B cell (primary cell): ENCODE data around the gene GPC3. TPM values are rescaled to one million over a fixed set of nuclear protein-coding genes. Genes with fewer than 3 reads are reported as not detected.

Experiments
- ATAC-seq: fragments of 200-7000 bp; cut with Tn5 transposase; one replicate; pipeline ENCODE4 v1.10.0; 2021; ENCODE audit warnings: low read depth, mild to moderate bottlenecking, moderate number of reproducible peaks, moderate library complexity
- CTCF ChIA-PET: fragments of 350-600 bp; sonication (Branson Sonifier 250); formaldehyde crosslinking; loops from one replicate; lab custom pipeline; 2021; ENCODE audit warnings: antibody characterized with exemption, inconsistent platforms; lab: Charles Lee
- POLR2A ChIA-PET: fragments of 350-600 bp; sonication (Branson Sonifier 250); formaldehyde crosslinking; loops from one replicate; lab custom pipeline; 2021; ENCODE audit warnings: antibody characterized with exemption; lab: Charles Lee
- DNase-seq: peaks from one replicate; pipeline ENCODE4 v3.0.0; 2013
- H2AFZ ChIP-seq: 2 replicates; pipeline ENCODE4 v1.6.1; 2012; ENCODE audit warnings: mild to moderate bottlenecking, low read depth, low read length; ENCODE audit not compliant: insufficient read depth, poor library complexity, severe bottlenecking
- H3K27ac ChIP-seq, 2 donors: 1 replicate in 1 of 2; 2 replicates in 1 of 2; pipeline ENCODE4 v1.5.1; 2012 to 2013; ENCODE audit warnings: low read length in 2 of 2, mild to moderate bottlenecking in 2 of 2, moderate library complexity in 1 of 2
- H3K27me3 ChIP-seq, 4 experiments: fragments of 200-600 bp in 1 of 4; sonication (generic) in 1 of 4; replicated peaks in 1 of 4; 1 replicate in 2 of 4; 2 replicates in 2 of 4; pipeline versions ENCODE4 v1.6.1 to v1.7.0; 2013 to 2016; ENCODE audit warnings: low read length in 3 of 4, mild to moderate bottlenecking in 2 of 4, mixed read lengths in 1 of 4, moderate library complexity in 1 of 4; ENCODE audit not compliant: insufficient read depth in 4 of 4, control insufficient read depth in 3 of 4; ENCODE audit errors: control extremely low read depth in 1 of 4
- H3K36me3 ChIP-seq, 2 experiments: replicated peaks in 1 of 2; 1 replicate in 1 of 2; 2 replicates in 1 of 2; pipeline versions ENCODE4 v1.6.1 to v1.7.1; 2013; ENCODE audit warnings: low read length in 1 of 2; ENCODE audit not compliant: insufficient read depth in 2 of 2, control insufficient read depth in 1 of 2; ENCODE audit errors: control extremely low read depth in 1 of 2, extremely low read depth in 1 of 2
- H3K4me1 ChIP-seq, 2 donors: fragments of 200-600 bp in 1 of 2; sonication (generic) in 1 of 2; 1 replicate in 1 of 2; 2 replicates in 1 of 2; pipeline versions ENCODE4 v1.5.1 to v1.6.1; 2013 to 2017; ENCODE audit warnings: low read length in 2 of 2; ENCODE audit not compliant: control insufficient read depth in 2 of 2, insufficient read depth in 2 of 2
- H3K4me2 ChIP-seq: replicated peaks from 2 replicates; pipeline ENCODE3; 2012; ENCODE audit warnings: mild to moderate bottlenecking, low read depth, low read length; ENCODE audit not compliant: poor library complexity, severe bottlenecking
- H3K4me3 ChIP-seq, 5 experiments: fragments of 200-600 bp in 1 of 5; sonication (generic) in 1 of 5; 1 replicate in 3 of 5; 2 replicates in 2 of 5; pipeline versions ENCODE4 v1.5.1 to v1.7.0; 2011 to 2016; ENCODE audit warnings: low read length in 4 of 5, mild to moderate bottlenecking in 4 of 5, low read depth in 2 of 5, control low read depth in 1 of 5, moderate library complexity in 1 of 5; ENCODE audit not compliant: insufficient read depth in 1 of 5; ENCODE audit errors: control extremely low read depth in 1 of 5, extremely low read depth in 1 of 5
- H3K79me2 ChIP-seq: fragments of 200-600 bp; sonication (generic); one replicate; pipeline ENCODE4 v1.6.0; 2016; ENCODE audit warnings: low read length; ENCODE audit not compliant: control insufficient read depth, insufficient read depth
- H3K9ac ChIP-seq: fragments of 200-600 bp; sonication (generic); 2 replicates; pipeline ENCODE4 v1.6.1; 2017; ENCODE audit warnings: mild to moderate bottlenecking, low read length, moderate library complexity
- H3K9me3 ChIP-seq, 3 donors: one replicate each; pipeline versions ENCODE4 v1.6.1 to v1.7.1; 2013; ENCODE audit warnings: low read length in 2 of 3; ENCODE audit not compliant: control insufficient read depth in 2 of 3, insufficient read depth in 1 of 3; ENCODE audit errors: control extremely low read depth in 1 of 3
- H4K20me1 ChIP-seq: 2 replicates; pipeline ENCODE4 v1.6.0; 2012; ENCODE audit warnings: mild to moderate bottlenecking, low read length; ENCODE audit not compliant: insufficient read depth, control insufficient read depth, poor library complexity, severe bottlenecking
- H3K27ac Mint-ChIP-seq: one replicate; pipeline ENCODE4 v1.8.0; 2021; ENCODE audit warnings: mixed read lengths
- H3K27me3 Mint-ChIP-seq: one replicate; pipeline ENCODE4 v1.8.0; 2021; ENCODE audit warnings: mixed read lengths
- H3K4me1 Mint-ChIP-seq: one replicate; pipeline ENCODE4 v1.8.0; 2021; ENCODE audit warnings: mixed read lengths
- H3K4me3 Mint-ChIP-seq: one replicate; pipeline ENCODE4 v1.8.0; 2021; ENCODE audit warnings: mixed read lengths
- H3K9me3 Mint-ChIP-seq: one replicate; pipeline ENCODE4 v1.8.0; 2022; ENCODE audit warnings: mixed read lengths; ENCODE audit not compliant: insufficient read depth
- CTCF ChIP-seq: fragments of 200-600 bp; IDR thresholded peaks from one replicate; pipeline ENCODE4 v1.8.0; 2022; ENCODE audit warnings: antibody characterized with exemption, mild to moderate bottlenecking
- EZH2 ChIP-seq: IDR thresholded peaks from 2 replicates; pipeline ENCODE4 v1.6.1; 2012; ENCODE audit warnings: borderline replicate concordance, low read depth, mild to moderate bottlenecking, moderate library complexity, low read length; ENCODE audit not compliant: insufficient read depth, poor library complexity, severe bottlenecking
- WGBS: methylation state at CpG from one replicate; pipeline ENCODE4 v1.1.5; 2013; ENCODE audit warnings: missing lambda C conversion rate; ENCODE audit not compliant: insufficient coverage; 5-methylcytosine and 5-hydroxymethylcytosine counted together
- intact Hi-C: fragments of 100-400 bp; cut with micrococcal nuclease; formaldehyde crosslinking; loops from one replicate; pipeline ENCODE4 v1.10.0; 2022
- polyA plus RNA-seq: library from polyadenylated mRNA; depleted of rRNA; stranded (reverse); fragments of >200 nt; gene quantifications from 2 replicates; pipeline ENCODE4 v1.2.3, GENCODE V29; 2012
- total RNA-seq, 2 donors: library from RNA; stranded (reverse); fragments of 120-200 nt in 1 of 2; gene quantifications; 1 replicate in 1 of 2; 2 replicates in 1 of 2; pipeline versions ENCODE4 v1.2.3 to v1.2.4, GENCODE V29; 2013 to 2022

Gene GPC3
- total and polyA plus RNA-seq, 2 donors (not counting 1 experiment from before 2014, with no cell fraction given) = not detected

- H3K36me3 ChIP-seq = no peaks in the 10 kb centered on the region
- no peak overlapping the region for H3K27ac Mint-ChIP-seq
- CTCF ChIA-PET = no interaction called here
- peaks cover 0 to 4% (median 0%) of the 10 kb centered on the region in 3 donors for H3K9me3 ChIP-seq
- no peaks in the 10 kb centered on the region for H3K9me3 Mint-ChIP-seq
- no peak overlapping the region for H3K4me2 ChIP-seq
- no peaks in the 10 kb centered on the region for H3K4me1 Mint-ChIP-seq
- no peaks in the 10 kb centered on the region for H4K20me1 ChIP-seq
- H3K9ac ChIP-seq = no peak overlapping the region
- no peak overlapping the region for H2AFZ ChIP-seq
- H3K4me3 ChIP-seq = no peak overlapping the region
- no peak overlapping the region for H3K4me3 Mint-ChIP-seq
- no peak overlapping the region for H3K27ac ChIP-seq
- POLR2A ChIA-PET = no interaction called here
- H3K4me1 ChIP-seq = peaks cover 6 to 11% of the 10 kb centered on the region in 2 donors
- intact Hi-C loops = no loop called here
- WGBS = 63% methylated on average over 4 of the region's 8 CpGs
- no peak for DNase-seq
- no peak for TF ChIP-seq CTCF
- no peak for TF ChIP-seq EZH2
- ATAC-seq = no peak
- peaks cover 0 to 29% (median 4%) of the 10 kb centered on the region in 4 experiments for H3K27me3 ChIP-seq
- H3K27me3 Mint-ChIP-seq = peaks cover 38% of the 10 kb centered on the region
- H3K79me2 ChIP-seq = no peaks in the 10 kb centered on the region
Measured at GRCh38 chrX:133983256-133983973, 2.0 kb downstream of the GPC3 start.

GRCh38 chrX:133981924-133982323 lies 3.5 kb downstream of the GPC3 start:
- Histone ChIP-seq H3K27me3 (peaks cover 0 to 29% (median 4%) of the 10 kb centered on the region in 4 experiments), H3K79me2 (no peaks in the 10 kb centered on the region), H3K27ac (no peak overlapping the region), H3K4me2 (no peak overlapping the region), H2AFZ (no peak overlapping the region), H3K36me3 (no peaks in the 10 kb centered on the region), H3K4me3 (no peak overlapping the region), H3K9ac (no peak overlapping the region), H3K4me1 (peaks cover 6 to 11% of the 10 kb centered on the region in 2 donors), H3K9me3 (peaks cover 0 to 4% (median 0%) of the 10 kb centered on the region in 3 donors), H4K20me1 (no peaks in the 10 kb centered on the region)
- WGBS = no CpG with 5 or more reads among the region's 3 CpGs
- no peak overlapping the region for H3K27ac Mint-ChIP-seq
- DNase-seq (no peak), ATAC-seq (no peak)
- H3K9me3 Mint-ChIP-seq = no peaks in the 10 kb centered on the region
- CTCF ChIA-PET = no interaction called here
- POLR2A ChIA-PET = no interaction called here
- no peak overlapping the region for H3K4me3 Mint-ChIP-seq
- peaks cover 29% of the 10 kb centered on the region for H3K27me3 Mint-ChIP-seq
- no peaks in the 10 kb centered on the region for H3K4me1 Mint-ChIP-seq
- intact Hi-C loops = no loop called here
- TF ChIP-seq CTCF (no peak), EZH2 (no peak)
